Spleen (tissue), 13 donors: ENCODE measurements around the gene XPNPEP2. TPM values are rescaled to one million over a fixed set of nuclear protein-coding genes. Genes with fewer than 3 reads are reported as not detected.
A peak's percentile ranks its signal among the peaks of the same experiment; 100 is the strongest.

ENCODE experiments used
- DNase-seq: peaks from one replicate; pipeline ENCODE4 v3.0.0-alpha.2; 2020
- H3K27ac ChIP-seq, 8 donors: fragments of 200-600 bp; sonication (generic) in 7 of 8; 1 replicate in 4 of 8; 2 replicates in 4 of 8; pipeline versions ENCODE4 v1.5.0 to v1.8.0; 2016 to 2021; ENCODE audit warnings: inconsistent platforms in 4 of 8, mild to moderate bottlenecking in 4 of 8, moderate library complexity in 1 of 8
- H3K27me3 ChIP-seq, 7 donors: fragments of 200-600 bp; sonication (generic) in 6 of 7; replicated peaks in 1 of 7; 1 replicate in 4 of 7; 2 replicates in 3 of 7; pipeline versions ENCODE4 v1.5.0 to v1.8.0; 2016 to 2021; ENCODE audit warnings: inconsistent platforms in 3 of 7, mild to moderate bottlenecking in 1 of 7
- H3K36me3 ChIP-seq, 6 donors: fragments of 200-600 bp; sonication (generic) in 5 of 6; 1 replicate in 4 of 6; 2 replicates in 2 of 6; pipeline versions ENCODE4 v1.5.0 to v1.8.0; 2016 to 2021; ENCODE audit warnings: inconsistent platforms in 2 of 6
- H3K4me1 ChIP-seq, 6 donors: fragments of 200-600 bp; sonication (generic) in 5 of 6; 1 replicate in 3 of 6; 2 replicates in 3 of 6; pipeline versions ENCODE4 v1.5.0 to v1.8.0; 2016 to 2021; ENCODE audit warnings: inconsistent platforms in 3 of 6
- H3K4me3 ChIP-seq, 8 donors: fragments of 200-600 bp; sonication (generic) in 7 of 8; 1 replicate in 4 of 8; 2 replicates in 4 of 8; pipeline versions ENCODE4 v1.5.0 to v1.8.0; 2016 to 2021; ENCODE audit warnings: inconsistent platforms in 4 of 8, mild to moderate bottlenecking in 4 of 8, moderate library complexity in 2 of 8
- H3K9me3 ChIP-seq, 8 donors: fragments of 200-600 bp; sonication (generic) in 7 of 8; 1 replicate in 4 of 8; 2 replicates in 4 of 8; pipeline versions ENCODE4 v1.5.0 to v1.8.0; 2016 to 2021; ENCODE audit warnings: inconsistent platforms in 4 of 8
- POLR2A ChIP-seq, 3 donors: fragments of 450-650 bp; IDR thresholded peaks; one replicate each; pipeline ENCODE4 v1.5.1; 2017; ENCODE audit warnings: antibody characterized with exemption in 3 of 3, mild to moderate bottlenecking in 1 of 3
- POLR2AphosphoS5 ChIP-seq, 3 donors: sonication (generic); formaldehyde crosslinking; IDR thresholded peaks; one replicate each; pipeline ENCODE4 v1.5.1; 2017; ENCODE audit warnings: antibody characterized with exemption in 3 of 3
- WGBS, 5 donors: extraction: QIAGEN DNeasy Blood & Tissue Kit in 3 of 5; methylation state at CpG; one replicate each; pipeline versions ENCODE4 v1.1.5 to v1.1.7; 2013 to 2018; 5-methylcytosine and 5-hydroxymethylcytosine counted together
- intact Hi-C: fragments of 100-400 bp; cut with DNase I; formaldehyde crosslinking; loops from one replicate; pipeline ENCODE4 v1.15.0; 2023; ENCODE audit warnings: low total_unique reads
- long read RNA-seq, 2 donors: transcript quantifications; one replicate each; lab custom pipeline, GENCODE V29; 2026
- polyA plus RNA-seq, 3 donors: library from polyadenylated mRNA; stranded (reverse); fragments of 200-250 nt; gene quantifications; one replicate each; pipeline ENCODE4 v1.2.1, GENCODE V29; 2013
- total RNA-seq, 7 donors: library from RNA; depleted of rRNA in 3 of 7; stranded (reverse); fragments of >200 nt in 3 of 7; fragmentation: NEBNext Ultra II Directional in 4 of 7; extraction: Animal tissue kit (Norgen Biotek cat#: 25700) in 4 of 7; gene quantifications; one replicate each; pipeline versions ENCODE4 v1.1.0 to v1.2.1, GENCODE V29; 2016 to 2021
- TF ChIP-seq, protein P1 (sequence below), 11 experiments: fragments of 200-600 bp in 7 of 11; fragments of 450-650 bp in 4 of 11; sonication (generic) in 4 of 11; IDR thresholded peaks in 8 of 11; conservative IDR thresholded peaks in 3 of 11; 1 replicate in 7 of 11; 2 replicates in 4 of 11; pipeline versions ENCODE4 v1.4.0 to v1.8.0; 2016 to 2021; ENCODE audit warnings: antibody characterized with exemption in 11 of 11, inconsistent platforms in 4 of 11, mild to moderate bottlenecking in 1 of 11
- donor health status: healthy with polysubstance abuse.
- donor health status: DM: no; HTN: no; CAD: no; lungs with moderate emphysema.
- donor health status: DM: no; HTN: no; CAD: no.
- donor health status: Bipolar disorder and iron deficiency.
- donor health status: healthy.
- donor health status: DM: no; HTN: no; CAD: no.
- donor health status: DM: yes; HTN: yes; CAD: no.

XPNPEP2 gene, protein sequence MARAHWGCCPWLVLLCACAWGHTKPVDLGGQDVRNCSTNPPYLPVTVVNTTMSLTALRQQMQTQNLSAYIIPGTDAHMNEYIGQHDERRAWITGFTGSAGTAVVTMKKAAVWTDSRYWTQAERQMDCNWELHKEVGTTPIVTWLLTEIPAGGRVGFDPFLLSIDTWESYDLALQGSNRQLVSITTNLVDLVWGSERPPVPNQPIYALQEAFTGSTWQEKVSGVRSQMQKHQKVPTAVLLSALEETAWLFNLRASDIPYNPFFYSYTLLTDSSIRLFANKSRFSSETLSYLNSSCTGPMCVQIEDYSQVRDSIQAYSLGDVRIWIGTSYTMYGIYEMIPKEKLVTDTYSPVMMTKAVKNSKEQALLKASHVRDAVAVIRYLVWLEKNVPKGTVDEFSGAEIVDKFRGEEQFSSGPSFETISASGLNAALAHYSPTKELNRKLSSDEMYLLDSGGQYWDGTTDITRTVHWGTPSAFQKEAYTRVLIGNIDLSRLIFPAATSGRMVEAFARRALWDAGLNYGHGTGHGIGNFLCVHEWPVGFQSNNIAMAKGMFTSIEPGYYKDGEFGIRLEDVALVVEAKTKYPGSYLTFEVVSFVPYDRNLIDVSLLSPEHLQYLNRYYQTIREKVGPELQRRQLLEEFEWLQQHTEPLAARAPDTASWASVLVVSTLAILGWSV
- total RNA-seq (under 1 TPM; 0.09 to 0.74 (median 0.20) TPM), polyA plus RNA-seq (under 1 TPM; 0.13 to 0.46 (median 0.22) TPM)
- long read RNA-seq, donor 1, partial matches to known transcripts = 0 of 2 reads
- long read RNA-seq, donor 1, other reads (novel, unspliced or antisense) = 0 of 2 reads
- long read RNA-seq, donor 2 = 0 reads

DNA sequence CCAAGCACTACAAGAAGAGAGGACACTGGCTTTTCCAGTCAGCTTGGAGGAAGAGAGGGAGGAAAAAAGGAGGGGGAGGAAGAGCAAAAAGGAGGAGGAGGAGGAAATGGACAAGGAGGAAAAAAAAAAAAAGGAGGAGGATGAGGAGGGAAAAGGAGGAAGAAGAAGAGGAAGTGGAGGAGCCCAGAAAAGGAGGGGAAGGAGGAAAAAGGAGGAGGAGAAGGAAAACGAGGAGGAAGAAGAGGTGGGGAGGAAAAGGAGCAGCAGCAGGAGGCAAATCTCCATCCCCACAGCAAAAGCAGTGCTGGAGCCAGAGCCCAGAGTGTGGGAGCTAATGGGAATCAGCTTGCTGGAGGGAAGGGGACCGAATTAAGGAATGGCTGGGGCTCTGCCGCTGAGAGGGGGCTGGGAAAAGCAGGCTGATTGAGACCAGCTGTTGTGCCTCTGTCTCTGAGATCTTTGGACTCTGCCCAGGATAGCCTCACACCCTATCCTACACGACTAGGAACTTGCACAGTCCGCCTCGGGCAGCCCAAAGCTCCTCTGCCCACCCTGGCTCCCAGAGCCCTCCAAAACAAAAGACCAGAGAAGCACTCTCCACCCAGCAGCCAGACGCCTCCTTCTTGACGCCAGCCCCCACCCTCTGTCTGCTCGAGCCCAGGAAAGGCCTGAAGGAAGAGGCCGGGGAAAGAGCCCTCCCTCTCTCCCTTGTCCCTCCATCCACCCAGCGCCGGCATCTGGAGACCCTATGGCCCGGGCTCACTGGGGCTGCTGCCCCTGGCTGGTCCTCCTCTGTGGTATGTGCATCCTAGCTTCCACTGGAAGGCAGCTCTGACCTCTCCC lies at the start of gene XPNPEP2:
XPNPEP2 (plus strand) TSS at position 514 of the 843 bp plus-strand sequence; CDS start at position 749, 235 bp downstream.
- peaks cover 0 to 47% (median 0%) of the 10 kb centered on the region in 6 donors for H3K4me1 ChIP-seq
- TF ChIP-seq, protein P1, sequence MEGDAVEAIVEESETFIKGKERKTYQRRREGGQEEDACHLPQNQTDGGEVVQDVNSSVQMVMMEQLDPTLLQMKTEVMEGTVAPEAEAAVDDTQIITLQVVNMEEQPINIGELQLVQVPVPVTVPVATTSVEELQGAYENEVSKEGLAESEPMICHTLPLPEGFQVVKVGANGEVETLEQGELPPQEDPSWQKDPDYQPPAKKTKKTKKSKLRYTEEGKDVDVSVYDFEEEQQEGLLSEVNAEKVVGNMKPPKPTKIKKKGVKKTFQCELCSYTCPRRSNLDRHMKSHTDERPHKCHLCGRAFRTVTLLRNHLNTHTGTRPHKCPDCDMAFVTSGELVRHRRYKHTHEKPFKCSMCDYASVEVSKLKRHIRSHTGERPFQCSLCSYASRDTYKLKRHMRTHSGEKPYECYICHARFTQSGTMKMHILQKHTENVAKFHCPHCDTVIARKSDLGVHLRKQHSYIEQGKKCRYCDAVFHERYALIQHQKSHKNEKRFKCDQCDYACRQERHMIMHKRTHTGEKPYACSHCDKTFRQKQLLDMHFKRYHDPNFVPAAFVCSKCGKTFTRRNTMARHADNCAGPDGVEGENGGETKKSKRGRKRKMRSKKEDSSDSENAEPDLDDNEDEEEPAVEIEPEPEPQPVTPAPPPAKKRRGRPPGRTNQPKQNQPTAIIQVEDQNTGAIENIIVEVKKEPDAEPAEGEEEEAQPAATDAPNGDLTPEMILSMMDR (IDR thresholded peaks at IDR 0.05 in 8 of 11, conservative IDR thresholded peaks at IDR 0.05 in 3 of 11) = no peak
- no peak for TF ChIP-seq POLR2AphosphoS5 (IDR thresholded peaks at IDR 0.05)
- TF ChIP-seq POLR2A (IDR thresholded peaks at IDR 0.05) = no peak
- H3K27ac ChIP-seq = peak within 1 kb of the TSS in 1 of 8 donors; percentile 11
- H3K9me3 ChIP-seq = no peaks in the 10 kb centered on the region
- intact Hi-C loops = no loop called here
- H3K36me3 ChIP-seq = no peaks in the 10 kb centered on the region
- 57 to 74% (median 67%) methylated on average over 6 to 13 of the region's 13 CpGs for WGBS, 5 donors
- no peaks in the 10 kb centered on the region for H3K27me3 ChIP-seq
- DNase-seq = no peak
- H3K4me3 ChIP-seq = no peak within 1 kb of the TSS

DNA sequence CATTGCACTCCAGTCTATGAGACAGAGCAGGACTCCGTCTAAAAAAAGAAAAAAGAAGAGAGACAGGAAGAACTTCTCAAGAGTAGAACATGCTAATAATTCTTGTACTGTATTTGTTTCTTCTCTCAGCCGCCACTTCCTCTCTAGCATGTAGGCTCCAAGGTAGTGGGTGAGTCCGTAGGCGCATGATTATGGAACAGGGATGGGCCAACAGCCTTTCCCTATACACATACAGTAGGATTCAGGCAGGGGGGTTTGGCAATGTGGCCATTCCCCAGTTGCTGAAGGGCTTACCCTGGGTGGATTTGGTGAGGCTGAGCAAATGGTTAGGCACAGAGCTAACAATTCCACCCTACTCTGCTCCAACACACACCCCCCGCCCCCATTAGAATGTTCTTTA lies 49.0 kb upstream of the XPNPEP2 start:
- no peak overlapping the region for H3K4me3 ChIP-seq
- WGBS, 5 donors = 61 to 81% (median 73%) methylated on average over 5 of the region's 5 CpGs
- TF ChIP-seq, protein P1 (IDR thresholded peaks at IDR 0.05 in 8 of 11, conservative IDR thresholded peaks at IDR 0.05 in 3 of 11) = no peak
- TF ChIP-seq POLR2AphosphoS5 (IDR thresholded peaks at IDR 0.05) = no peak
- intact Hi-C loops = no loop called here
- H3K27me3 ChIP-seq = no peaks in the 10 kb centered on the region
- DNase-seq = no peak
- no peaks in the 10 kb centered on the region for H3K4me1 ChIP-seq
- H3K9me3 ChIP-seq = no peaks in the 10 kb centered on the region
- H3K36me3 ChIP-seq = no peaks in the 10 kb centered on the region
- H3K27ac ChIP-seq = no peak overlapping the region

DNA sequence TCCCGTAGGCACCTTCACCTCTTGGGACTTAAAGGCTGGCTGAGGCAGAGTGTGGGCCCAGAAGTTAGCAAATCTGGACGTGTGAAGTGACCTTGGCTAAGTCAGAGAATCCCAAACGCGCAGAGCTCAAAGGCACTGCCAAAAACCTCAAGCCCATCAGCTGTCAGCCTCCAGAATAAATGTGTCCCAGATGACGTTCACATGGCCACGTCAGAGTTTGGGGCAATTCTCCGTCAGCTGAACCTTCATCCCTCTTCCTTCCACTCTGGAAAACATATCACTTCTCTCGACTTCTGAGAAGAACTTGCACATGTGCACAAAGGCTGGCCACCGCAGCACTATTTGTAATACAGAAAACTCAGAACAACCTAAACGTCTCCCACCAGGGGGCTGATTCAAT lies 48.3 kb upstream of the XPNPEP2 start:
- 64 to 90% (median 83%) methylated on average over 9 to 10 of the region's 10 CpGs for WGBS, 5 donors
- Histone ChIP-seq H3K4me1 (no peaks in the 10 kb centered on the region), H3K27ac (no peak overlapping the region), H3K4me3 (no peak overlapping the region), H3K27me3 (no peaks in the 10 kb centered on the region), H3K9me3 (no peaks in the 10 kb centered on the region), H3K36me3 (no peaks in the 10 kb centered on the region)
- intact Hi-C loops = no loop called here
- no peak for DNase-seq
- TF ChIP-seq, protein P1 (IDR thresholded peaks at IDR 0.05 in 8 of 11, conservative IDR thresholded peaks at IDR 0.05 in 3 of 11) = no peak
- no peak for TF ChIP-seq POLR2A (IDR thresholded peaks at IDR 0.05)
- TF ChIP-seq POLR2AphosphoS5 (IDR thresholded peaks at IDR 0.05) = no peak
